Body of pancreas (tissue), 4 donors: Measurements from ENCODE around the gene CSTF1. TPM values are rescaled to one million over a fixed set of nuclear protein-coding genes. Genes with fewer than 3 reads are reported as not detected.

Experiments
- ATAC-seq: fragments of 150-250 bp; one replicate; pipeline ENCODE4 v1.9.1; 2016
- DNase-seq, 4 donors: peaks; one replicate each; pipeline ENCODE4 v3.0.0-alpha.2; 2019
- H3K27ac ChIP-seq, 4 donors: fragments of 200-600 bp; sonication (generic); 1 replicate in 3 of 4; 2 replicates in 1 of 4; pipeline versions ENCODE4 v1.5.1 to v1.6.1; 2016 to 2019; ENCODE audit warnings: mild to moderate bottlenecking in 1 of 4, mixed read lengths in 1 of 4, moderate library complexity in 1 of 4
- H3K27me3 ChIP-seq, 2 donors: fragments of 200-600 bp; sonication (generic); one replicate each; pipeline ENCODE4 v1.6.0; 2016; ENCODE audit warnings: mild to moderate bottlenecking in 1 of 2
- H3K36me3 ChIP-seq, 2 donors: fragments of 200-600 bp; sonication (generic); replicated peaks in 1 of 2; 2 replicates each; pipeline ENCODE4 v1.5.1; 2016; ENCODE audit warnings: low read depth in 2 of 2; ENCODE audit not compliant: insufficient read depth in 1 of 2
- H3K4me1 ChIP-seq: fragments of 200-600 bp; sonication (generic); one replicate; pipeline ENCODE4 v1.6.0; 2016
- H3K4me3 ChIP-seq, 2 donors: fragments of 200-600 bp; sonication (generic); 1 replicate in 1 of 2; 2 replicates in 1 of 2; pipeline ENCODE4 v1.5.1; 2016 to 2019
- H3K9me3 ChIP-seq, 3 donors: fragments of 200-600 bp; sonication (generic); 1 replicate in 2 of 3; 2 replicates in 1 of 3; pipeline ENCODE4 v1.5.1; 2016
- POLR2A ChIP-seq, 3 donors: fragments of 450-650 bp; IDR thresholded peaks; one replicate each; pipeline ENCODE4 v1.6.1; 2016; ENCODE audit warnings: antibody characterized with exemption in 3 of 3, mild to moderate bottlenecking in 2 of 3
- WGBS, 2 donors: methylation state at CpG; one replicate each; pipeline ENCODE4 v1.1.5; 2017; 5-methylcytosine and 5-hydroxymethylcytosine counted together
- intact Hi-C: fragments of 100-400 bp; cut with DNase I; formaldehyde crosslinking; loops from one replicate; pipeline ENCODE4 v1.15.1; 2023
- total RNA-seq, 2 donors: library from RNA; depleted of rRNA; stranded (reverse); fragments of >200 nt; gene quantifications; one replicate each; pipeline ENCODE4 v1.1.0, GENCODE V29; 2016
- TF ChIP-seq, protein P1 (sequence below), 7 experiments: fragments of 450-650 bp in 4 of 7; fragments of 200-600 bp in 3 of 7; sonication (generic) in 3 of 7; IDR thresholded peaks; one replicate each; pipeline ENCODE4 v1.5.1; 2016 to 2019; ENCODE audit warnings: antibody characterized with exemption in 7 of 7

CSTF1 gene
- total RNA-seq, 2 donors from 2014 or later: 12.2 to 14.5 TPM

DNA sequence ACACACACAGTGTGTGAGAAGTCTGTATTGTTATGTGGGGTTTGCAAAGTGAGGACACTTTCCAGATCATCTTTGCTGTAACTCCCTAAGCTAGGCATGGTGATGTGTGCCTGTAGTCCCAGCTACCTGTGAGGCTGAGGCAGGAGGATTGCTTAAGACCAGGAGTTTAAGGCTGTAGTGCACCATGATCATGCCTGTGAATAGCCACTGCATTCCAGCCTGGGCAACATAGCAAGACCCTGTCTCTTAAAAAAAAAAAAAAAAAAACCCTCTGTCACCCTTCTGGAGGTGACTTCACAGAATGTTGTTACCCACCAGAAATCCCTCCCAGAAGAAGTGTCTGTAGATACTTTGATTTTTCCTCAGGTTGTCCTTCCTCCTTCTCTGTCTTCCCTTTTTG lies 34.5 kb downstream of the CSTF1 start:
- no peaks in the 10 kb centered on the region for H3K4me1 ChIP-seq
- TF ChIP-seq, protein P1, sequence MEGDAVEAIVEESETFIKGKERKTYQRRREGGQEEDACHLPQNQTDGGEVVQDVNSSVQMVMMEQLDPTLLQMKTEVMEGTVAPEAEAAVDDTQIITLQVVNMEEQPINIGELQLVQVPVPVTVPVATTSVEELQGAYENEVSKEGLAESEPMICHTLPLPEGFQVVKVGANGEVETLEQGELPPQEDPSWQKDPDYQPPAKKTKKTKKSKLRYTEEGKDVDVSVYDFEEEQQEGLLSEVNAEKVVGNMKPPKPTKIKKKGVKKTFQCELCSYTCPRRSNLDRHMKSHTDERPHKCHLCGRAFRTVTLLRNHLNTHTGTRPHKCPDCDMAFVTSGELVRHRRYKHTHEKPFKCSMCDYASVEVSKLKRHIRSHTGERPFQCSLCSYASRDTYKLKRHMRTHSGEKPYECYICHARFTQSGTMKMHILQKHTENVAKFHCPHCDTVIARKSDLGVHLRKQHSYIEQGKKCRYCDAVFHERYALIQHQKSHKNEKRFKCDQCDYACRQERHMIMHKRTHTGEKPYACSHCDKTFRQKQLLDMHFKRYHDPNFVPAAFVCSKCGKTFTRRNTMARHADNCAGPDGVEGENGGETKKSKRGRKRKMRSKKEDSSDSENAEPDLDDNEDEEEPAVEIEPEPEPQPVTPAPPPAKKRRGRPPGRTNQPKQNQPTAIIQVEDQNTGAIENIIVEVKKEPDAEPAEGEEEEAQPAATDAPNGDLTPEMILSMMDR (IDR thresholded peaks at IDR 0.05): no peak
- TF ChIP-seq POLR2A (IDR thresholded peaks at IDR 0.05): no peak
- no peaks in the 10 kb centered on the region for H3K9me3 ChIP-seq
- ATAC-seq (no peak), DNase-seq (no peak)
- no peaks in the 10 kb centered on the region for H3K36me3 ChIP-seq
- no peak overlapping the region for H3K4me3 ChIP-seq
- H3K27ac ChIP-seq: no peak overlapping the region
- no peaks in the 10 kb centered on the region for H3K27me3 ChIP-seq
- intact Hi-C loops: no loop called here

DNA sequence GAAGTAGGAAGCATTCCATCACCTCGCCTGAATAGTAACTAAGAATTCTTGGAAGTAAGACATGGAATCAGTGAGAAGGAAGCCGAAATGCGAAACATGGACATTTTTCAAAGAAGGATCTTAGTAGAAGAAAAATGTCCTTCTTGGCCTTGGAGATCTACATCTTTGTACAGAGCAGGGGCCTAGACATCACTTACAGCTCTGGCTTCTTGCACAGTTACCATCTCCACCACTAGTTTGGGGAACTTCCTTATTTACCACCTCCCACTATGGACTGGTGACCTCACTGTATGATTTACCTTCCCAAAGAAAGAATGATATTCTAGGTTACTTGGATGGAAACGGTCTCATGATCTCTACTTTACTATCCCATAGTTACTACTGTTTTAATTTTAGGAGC lies 35.4 kb downstream of the CSTF1 start:
- Histone ChIP-seq H3K36me3 (no peaks in the 10 kb centered on the region), H3K4me3 (no peak overlapping the region), H3K4me1 (no peaks in the 10 kb centered on the region), H3K27me3 (no peaks in the 10 kb centered on the region), H3K27ac (no peak overlapping the region), H3K9me3 (no peaks in the 10 kb centered on the region)
- TF ChIP-seq, protein P1 (IDR thresholded peaks at IDR 0.05): no peak
- no peak for TF ChIP-seq POLR2A (IDR thresholded peaks at IDR 0.05)
- 67 to 74% methylated on average over 4 of the region's 4 CpGs for WGBS, 2 donors
- intact Hi-C loops: no loop called here
- ATAC-seq (no peak), DNase-seq (no peak)

DNA sequence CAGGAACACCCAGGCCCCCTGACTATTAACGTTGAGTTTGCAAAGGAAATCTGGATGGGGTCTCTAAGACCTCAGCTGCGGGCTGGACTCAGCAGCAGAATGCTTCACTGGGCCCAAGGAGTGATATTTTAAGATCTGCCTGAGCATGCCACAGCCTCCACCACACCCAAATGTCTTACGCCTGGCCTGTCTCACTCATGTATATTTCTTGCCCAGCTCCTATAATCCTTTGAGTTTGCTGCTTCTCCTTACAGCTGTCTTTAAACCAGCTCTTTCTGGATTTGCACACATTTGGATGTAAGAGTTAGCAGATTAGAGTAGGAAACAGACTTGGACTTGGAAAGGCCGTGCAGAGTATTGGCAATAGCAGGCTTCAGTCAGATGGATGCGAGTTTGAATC lies 36.0 kb downstream of the CSTF1 start:
- intact Hi-C loops: no loop called here
- 62 to 73% methylated on average over 5 of the region's 5 CpGs for WGBS, 2 donors
- H3K36me3 ChIP-seq: no peaks in the 10 kb centered on the region
- DNase-seq (no peak), ATAC-seq (no peak)
- H3K4me3 ChIP-seq: no peak overlapping the region
- H3K27ac ChIP-seq: no peak overlapping the region
- TF ChIP-seq, protein P1 (IDR thresholded peaks at IDR 0.05): no peak
- no peaks in the 10 kb centered on the region for H3K27me3 ChIP-seq
- H3K4me1 ChIP-seq: no peaks in the 10 kb centered on the region
- H3K9me3 ChIP-seq: no peaks in the 10 kb centered on the region

- WGBS, 2 donors: 48 to 60% methylated on average over 8 of the region's 8 CpGs
- Histone ChIP-seq H3K4me3 (no peak overlapping the region), H3K9me3 (no peaks in the 10 kb centered on the region), H3K27ac (no peak overlapping the region), H3K27me3 (no peaks in the 10 kb centered on the region), H3K4me1 (no peaks in the 10 kb centered on the region), H3K36me3 (no peaks in the 10 kb centered on the region)
- intact Hi-C loops: no loop called here
- DNase-seq: no peak
- ATAC-seq: no peak
- TF ChIP-seq, protein P1 (IDR thresholded peaks at IDR 0.05): no peak
- no peak for TF ChIP-seq POLR2A (IDR thresholded peaks at IDR 0.05)
These were observed 36.4 kb downstream of the CSTF1 start for GRCh38 chr20:56428881-56429280.

GRCh38 chr20:56429502-56429901 lies 37.1 kb downstream of the CSTF1 start:
- intact Hi-C loops: no loop called here
- no peak overlapping the region for H3K4me3 ChIP-seq
- ATAC-seq (no peak), DNase-seq (no peak)
- no peaks in the 10 kb centered on the region for H3K36me3 ChIP-seq
- WGBS, 2 donors: 35 to 51% methylated on average over 6 of the region's 6 CpGs
- no peak overlapping the region for H3K27ac ChIP-seq
- no peaks in the 10 kb centered on the region for H3K4me1 ChIP-seq
- no peaks in the 10 kb centered on the region for H3K27me3 ChIP-seq
- no peaks in the 10 kb centered on the region for H3K9me3 ChIP-seq
- TF ChIP-seq POLR2A (IDR thresholded peaks at IDR 0.05): no peak
- TF ChIP-seq, protein P1 (IDR thresholded peaks at IDR 0.05): no peak
